Measurements from ENCODE around the gene RAI2. TPM values are rescaled to one million over a fixed set of nuclear protein-coding genes. Genes with fewer than 3 reads are reported as not detected.
A peak's percentile ranks its signal among the peaks of the same experiment; 100 is the strongest.

RAI2 gene
- total RNA-seq, 1 donor: 0.36 TPM

- Histone ChIP-seq H3K9me3 (ENCODE audit: low read depth, low read length) (no peaks in the 10 kb centered on the region), H3K4me3 (ENCODE audit: insufficient read depth, low read length) (no peak overlapping the region), H3K79me2 (ENCODE audit: insufficient read depth, low read length) (no peaks in the 10 kb centered on the region), H3K27me3 (ENCODE audit: insufficient read depth, low read length) (peaks cover 5% of the 10 kb centered on the region), H3K4me2 (ENCODE audit: insufficient read depth, low read length) (no peak overlapping the region), H3K36me3 (ENCODE audit: insufficient read depth, low read length) (no peaks in the 10 kb centered on the region), H3K4me1 (ENCODE audit: insufficient read depth, low read length) (no peaks in the 10 kb centered on the region), H4K20me1 (ENCODE audit: insufficient read depth, low read length) (no peaks in the 10 kb centered on the region), H2AFZ (ENCODE audit: low read length) (no peak overlapping the region), H3K27ac (ENCODE audit: low read depth, low read length) (no peak overlapping the region)
- no peak for TF ChIP-seq CTCF (IDR thresholded peaks at IDR 0.05; ENCODE audit: extremely low read depth, low read depth, low read length)
- no peak for DNase-seq (ENCODE audit: insufficient read length, low spot score, missing footprints)
Measured at GRCh38 chrX:17830211-17830610, 30.9 kb downstream of the RAI2 start.

GRCh38 chrX:17829566-17829965, 31.5 kb downstream of the RAI2 start:
- peaks cover 5% of the 10 kb centered on the region for H3K27me3 ChIP-seq (ENCODE audit: insufficient read depth, low read length)
- no peaks in the 10 kb centered on the region for H3K36me3 ChIP-seq (ENCODE audit: insufficient read depth, low read length)
- H3K4me3 ChIP-seq (ENCODE audit: insufficient read depth, low read length): no peak overlapping the region
- H3K79me2 ChIP-seq (ENCODE audit: insufficient read depth, low read length): no peaks in the 10 kb centered on the region
- no peaks in the 10 kb centered on the region for H4K20me1 ChIP-seq (ENCODE audit: insufficient read depth, low read length)
- H3K9me3 ChIP-seq (ENCODE audit: low read depth, low read length): no peaks in the 10 kb centered on the region
- no peak overlapping the region for H3K4me2 ChIP-seq (ENCODE audit: insufficient read depth, low read length)
- DNase-seq (ENCODE audit: insufficient read length, low spot score, missing footprints): no peak
- no peak overlapping the region for H2AFZ ChIP-seq (ENCODE audit: low read length)
- no peaks in the 10 kb centered on the region for H3K4me1 ChIP-seq (ENCODE audit: insufficient read depth, low read length)
- no peak overlapping the region for H3K27ac ChIP-seq (ENCODE audit: low read depth, low read length)
- no peak for TF ChIP-seq CTCF (IDR thresholded peaks at IDR 0.05; ENCODE audit: extremely low read depth, low read depth, low read length)

- Histone ChIP-seq H3K27me3 (ENCODE audit: insufficient read depth, low read length) (peaks cover 5% of the 10 kb centered on the region), H3K9me3 (ENCODE audit: low read depth, low read length) (no peaks in the 10 kb centered on the region), H4K20me1 (ENCODE audit: insufficient read depth, low read length) (no peaks in the 10 kb centered on the region), H3K36me3 (ENCODE audit: insufficient read depth, low read length) (no peaks in the 10 kb centered on the region), H3K4me3 (ENCODE audit: insufficient read depth, low read length) (no peak overlapping the region), H3K27ac (ENCODE audit: low read depth, low read length) (no peak overlapping the region), H3K79me2 (ENCODE audit: insufficient read depth, low read length) (no peaks in the 10 kb centered on the region), H3K4me1 (ENCODE audit: insufficient read depth, low read length) (no peaks in the 10 kb centered on the region), H2AFZ (ENCODE audit: low read length) (no peak overlapping the region), H3K4me2 (ENCODE audit: insufficient read depth, low read length) (no peak overlapping the region)
- TF ChIP-seq CTCF (IDR thresholded peaks at IDR 0.05; ENCODE audit: extremely low read depth, low read depth, low read length): no peak
- no peak for DNase-seq (ENCODE audit: insufficient read length, low spot score, missing footprints)
Measured at GRCh38 chrX:17828171-17828570, 32.9 kb downstream of the RAI2 start.

- Histone ChIP-seq H3K27ac (ENCODE audit: low read depth, low read length) (no peak overlapping the region), H2AFZ (ENCODE audit: low read length) (no peak overlapping the region), H4K20me1 (ENCODE audit: insufficient read depth, low read length) (no peaks in the 10 kb centered on the region), H3K9me3 (ENCODE audit: low read depth, low read length) (no peaks in the 10 kb centered on the region), H3K27me3 (ENCODE audit: insufficient read depth, low read length) (no peaks in the 10 kb centered on the region), H3K4me3 (ENCODE audit: insufficient read depth, low read length) (no peak overlapping the region), H3K36me3 (ENCODE audit: insufficient read depth, low read length) (no peaks in the 10 kb centered on the region), H3K4me1 (ENCODE audit: insufficient read depth, low read length) (peaks cover 3% of the 10 kb centered on the region), H3K79me2 (ENCODE audit: insufficient read depth, low read length) (no peaks in the 10 kb centered on the region), H3K4me2 (ENCODE audit: insufficient read depth, low read length) (no peak overlapping the region)
- peak; percentile 52 for DNase-seq (ENCODE audit: insufficient read length, low spot score, missing footprints)
- TF ChIP-seq CTCF (IDR thresholded peaks at IDR 0.05; ENCODE audit: extremely low read depth, low read depth, low read length): no peak
Measured at GRCh38 chrX:17826609-17827496, 34.2 kb downstream of the RAI2 start.

Data from osteoblast (primary cell).